Activated CD4-positive, alpha-beta memory T cell treated with anti-CD3 and anti-CD28 coated beads, Interleukin-2, amount 10 ng/mL, durations not matched to agents 7 days and 5 days (primary cell): ENCODE results near the gene CSMD2. TPM values are rescaled to one million over a fixed set of nuclear protein-coding genes. Genes with fewer than 3 reads are reported as not detected.
A peak's percentile ranks its signal among the peaks of the same experiment; 100 is the strongest.

Experiments
- CTCF ChIA-PET: fragments of 350-600 bp; sonication (Branson Sonifier 250); formaldehyde crosslinking; loops from one replicate; lab custom pipeline; 2021; ENCODE audit warnings: antibody characterized with exemption, inconsistent platforms; lab: Charles Lee
- POLR2A ChIA-PET: fragments of 350-600 bp; sonication (Branson Sonifier 250); formaldehyde crosslinking; loops from one replicate; lab custom pipeline; 2021; ENCODE audit warnings: antibody characterized with exemption; lab: Charles Lee
- DNase-seq: peaks from one replicate; pipeline ENCODE4 v3.0.0-alpha.2; 2020
- H3K27ac Mint-ChIP-seq: one replicate; pipeline ENCODE4 v1.8.0; 2021; ENCODE audit warnings: mild to moderate bottlenecking, mixed read lengths
- H3K27me3 Mint-ChIP-seq: one replicate; pipeline ENCODE4 v1.8.0; 2021; ENCODE audit warnings: mixed read lengths
- H3K36me3 Mint-ChIP-seq: one replicate; pipeline ENCODE4 v1.8.0; 2021; ENCODE audit warnings: low read depth, mixed read lengths
- H3K4me1 Mint-ChIP-seq: one replicate; pipeline ENCODE4 v1.8.0; 2021; ENCODE audit warnings: mixed read lengths
- H3K4me3 Mint-ChIP-seq: one replicate; pipeline ENCODE4 v1.8.0; 2021; ENCODE audit warnings: mild to moderate bottlenecking, mixed read lengths
- H3K9me3 Mint-ChIP-seq: one replicate; pipeline ENCODE4 v1.8.0; 2021; ENCODE audit warnings: mixed read lengths
- total RNA-seq, 2 experiments: library from RNA; stranded (reverse); gene quantifications; one replicate each; pipeline ENCODE4 v1.2.3, GENCODE V29; 2021

Gene CSMD2
- total RNA-seq, 2 experiments from 2014 or later = not detected

DNA sequence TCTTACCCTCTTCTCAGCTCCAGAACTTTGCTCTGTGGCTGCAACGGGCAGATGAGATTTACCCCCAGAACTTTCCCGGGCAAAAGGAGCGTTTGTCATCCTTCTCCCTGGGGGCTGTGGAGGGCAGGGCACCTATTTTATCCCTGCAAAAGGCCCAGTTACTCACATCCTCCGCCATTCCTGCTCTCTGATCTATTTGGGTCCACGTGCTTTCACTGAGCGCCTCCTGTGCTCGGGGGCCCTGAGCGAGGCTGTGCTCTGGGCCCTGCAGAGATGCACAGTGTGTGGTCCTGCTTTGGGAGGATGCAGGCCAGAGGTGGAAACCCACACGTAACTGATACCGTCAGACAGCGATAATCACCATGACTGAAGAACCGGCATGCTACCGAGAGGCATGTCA is 2.4 kb upstream of the CSMD2 start:
- ChIA-PET CTCF (no interaction called here), POLR2A (no interaction called here)
- peaks cover 49% of the 10 kb centered on the region for H3K27me3 Mint-ChIP-seq
- no peak for DNase-seq
- peaks cover 7% of the 10 kb centered on the region for H3K4me1 Mint-ChIP-seq
- no peak overlapping the region for H3K27ac Mint-ChIP-seq
- no peak overlapping the region for H3K4me3 Mint-ChIP-seq
- H3K9me3 Mint-ChIP-seq = no peaks in the 10 kb centered on the region
- no peaks in the 10 kb centered on the region for H3K36me3 Mint-ChIP-seq

DNA sequence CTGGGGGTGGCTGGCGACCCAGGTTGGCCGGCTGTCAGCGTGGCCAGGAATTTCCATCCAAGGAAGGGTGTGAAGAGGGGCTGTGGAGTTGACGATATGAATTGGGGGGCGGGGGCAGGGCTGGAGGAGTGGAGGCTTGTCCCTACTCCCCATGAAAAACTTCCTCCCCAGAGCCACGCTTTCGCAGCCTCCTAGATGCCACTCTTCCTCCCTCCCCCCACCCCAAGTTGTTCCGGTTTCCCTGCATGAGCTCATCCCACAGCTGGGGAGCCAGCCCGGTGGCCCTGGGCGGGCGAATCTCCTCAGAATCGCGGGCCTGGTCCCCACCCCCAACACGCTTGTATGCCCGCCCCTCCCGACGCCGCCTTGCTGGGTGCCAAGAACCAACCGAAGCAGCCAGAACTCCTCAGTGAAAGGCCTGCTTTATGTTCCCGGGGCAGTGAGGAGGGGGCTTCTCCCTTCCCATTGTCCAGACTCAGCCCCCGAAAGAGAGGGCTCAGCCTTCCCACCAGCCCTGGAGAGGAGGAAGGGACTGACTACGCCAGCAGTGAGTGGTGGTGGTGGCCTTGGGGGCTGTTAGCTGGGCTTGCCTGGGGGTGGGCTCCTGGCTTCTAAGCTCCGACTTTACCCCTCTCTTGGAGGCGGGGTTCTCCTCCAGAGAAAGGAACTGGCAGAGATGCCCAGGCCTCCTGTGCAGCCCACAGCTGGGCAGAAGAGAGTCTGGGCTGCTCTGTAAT is 1.8 kb upstream of the CSMD2 start:
- no peak for DNase-seq
- ChIA-PET CTCF (no interaction called here), POLR2A (no interaction called here)
- no peak overlapping the region for H3K27ac Mint-ChIP-seq
- H3K9me3 Mint-ChIP-seq = no peaks in the 10 kb centered on the region
- H3K27me3 Mint-ChIP-seq = peaks cover 53% of the 10 kb centered on the region
- H3K4me1 Mint-ChIP-seq = peaks cover 7% of the 10 kb centered on the region
- no peaks in the 10 kb centered on the region for H3K36me3 Mint-ChIP-seq
- H3K4me3 Mint-ChIP-seq = no peak overlapping the region

DNA sequence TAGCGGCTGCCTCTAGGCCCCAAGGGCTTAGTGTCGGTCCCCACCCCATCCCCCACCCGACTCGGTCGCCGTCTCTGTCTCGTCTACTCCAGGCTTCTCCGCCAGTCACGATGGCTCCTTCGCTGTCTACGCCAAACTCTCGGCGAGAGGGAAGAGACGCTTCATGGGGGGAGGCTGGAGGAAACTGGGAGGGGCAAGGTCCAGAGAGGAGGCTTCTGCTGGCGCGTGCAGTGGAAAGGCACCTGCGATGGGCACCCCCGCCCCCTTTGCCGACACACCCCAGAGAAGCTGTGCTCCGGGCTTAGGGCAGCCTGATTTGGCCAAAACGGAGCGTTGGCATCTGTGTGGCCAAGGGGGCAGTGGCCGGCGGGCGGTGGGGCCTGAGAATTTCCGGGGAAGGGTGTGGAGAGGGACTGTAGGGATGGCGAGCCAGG is 1.2 kb upstream of the CSMD2 start:
- peaks cover 7% of the 10 kb centered on the region for H3K4me1 Mint-ChIP-seq
- ChIA-PET POLR2A (no interaction called here), CTCF (no interaction called here)
- H3K27ac Mint-ChIP-seq = no peak overlapping the region
- peaks cover 58% of the 10 kb centered on the region for H3K27me3 Mint-ChIP-seq
- no peak overlapping the region for H3K4me3 Mint-ChIP-seq
- no peaks in the 10 kb centered on the region for H3K36me3 Mint-ChIP-seq
- no peak for DNase-seq
- no peaks in the 10 kb centered on the region for H3K9me3 Mint-ChIP-seq

- H3K27me3 Mint-ChIP-seq = peaks cover 59% of the 10 kb centered on the region
- no peak overlapping the region for H3K4me3 Mint-ChIP-seq
- no peaks in the 10 kb centered on the region for H3K9me3 Mint-ChIP-seq
- no peak overlapping the region for H3K27ac Mint-ChIP-seq
- no peak for DNase-seq
- ChIA-PET CTCF (no interaction called here), POLR2A (no interaction called here)
- H3K4me1 Mint-ChIP-seq = peaks cover 7% of the 10 kb centered on the region
- H3K36me3 Mint-ChIP-seq = no peaks in the 10 kb centered on the region
These were observed 442 bp upstream of the CSMD2 start for GRCh38 chr1:34165422-34165921.

DNA sequence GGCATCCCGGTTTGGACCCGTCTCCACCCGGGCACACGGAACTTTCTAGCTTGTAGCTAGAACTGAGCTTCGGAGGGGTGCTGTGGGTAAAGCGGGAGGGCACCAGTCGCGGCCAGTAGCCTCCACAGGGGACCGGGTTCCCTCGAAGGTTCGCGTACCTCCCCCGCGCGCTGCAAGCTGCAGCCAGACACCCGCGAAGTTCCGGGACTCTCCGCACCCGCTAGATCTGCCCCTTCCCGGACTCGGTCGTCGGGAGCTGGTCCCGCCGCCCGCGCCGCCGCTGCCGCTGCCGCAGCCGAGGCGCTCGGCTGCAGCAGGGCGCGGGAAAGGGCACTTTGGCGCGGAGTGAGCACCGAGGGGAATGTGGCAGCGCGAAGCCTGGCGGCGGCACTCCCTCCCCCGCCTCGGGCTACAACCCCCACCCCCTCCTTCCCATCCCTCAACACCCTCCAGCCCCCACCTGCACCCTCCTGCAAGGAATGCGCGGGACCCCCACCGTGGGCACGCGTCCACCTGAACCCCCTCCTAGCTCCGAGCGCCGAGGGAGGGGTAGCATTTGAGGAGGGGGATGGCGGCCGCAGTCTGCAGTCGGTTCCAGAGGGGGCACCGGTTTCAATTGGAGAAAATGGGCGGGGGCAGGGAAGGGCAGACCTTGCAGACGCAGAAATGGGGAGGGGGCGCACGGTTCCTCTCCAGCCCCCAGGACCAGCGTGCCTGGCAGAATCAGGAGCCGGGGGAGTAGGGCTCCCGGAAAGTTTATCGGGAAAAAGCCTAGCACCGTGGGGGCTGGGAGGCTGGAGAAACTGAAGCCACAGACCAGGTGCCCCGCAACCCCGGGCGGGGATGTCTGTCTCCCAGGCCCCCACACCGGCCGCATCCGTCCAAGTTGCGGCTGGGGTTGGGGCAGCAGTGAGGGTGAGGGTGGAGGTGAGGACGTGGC is 968 bp downstream of the CSMD2 start:
- no peak for DNase-seq
- Mint-ChIP-seq H3K36me3 (no peaks in the 10 kb centered on the region), H3K9me3 (no peaks in the 10 kb centered on the region), H3K4me1 (peaks cover 7% of the 10 kb centered on the region), H3K4me3 (peak overlapping the region; percentile 48), H3K27ac (no peak overlapping the region), H3K27me3 (peaks cover 60% of the 10 kb centered on the region)
- CTCF ChIA-PET = interaction anchor here (0.8 to 1.7 kb wide), 2 partner anchors 531 to 533 kb away, joined by 3 to 12 read pairs; no protein-coding TSS in a partner anchor
- POLR2A ChIA-PET = interaction anchor here (0.8 kb wide), 1 partner anchor 12 kb away, joined by 3 read pairs; the partner anchor contains the start of gene C1orf94

DNA sequence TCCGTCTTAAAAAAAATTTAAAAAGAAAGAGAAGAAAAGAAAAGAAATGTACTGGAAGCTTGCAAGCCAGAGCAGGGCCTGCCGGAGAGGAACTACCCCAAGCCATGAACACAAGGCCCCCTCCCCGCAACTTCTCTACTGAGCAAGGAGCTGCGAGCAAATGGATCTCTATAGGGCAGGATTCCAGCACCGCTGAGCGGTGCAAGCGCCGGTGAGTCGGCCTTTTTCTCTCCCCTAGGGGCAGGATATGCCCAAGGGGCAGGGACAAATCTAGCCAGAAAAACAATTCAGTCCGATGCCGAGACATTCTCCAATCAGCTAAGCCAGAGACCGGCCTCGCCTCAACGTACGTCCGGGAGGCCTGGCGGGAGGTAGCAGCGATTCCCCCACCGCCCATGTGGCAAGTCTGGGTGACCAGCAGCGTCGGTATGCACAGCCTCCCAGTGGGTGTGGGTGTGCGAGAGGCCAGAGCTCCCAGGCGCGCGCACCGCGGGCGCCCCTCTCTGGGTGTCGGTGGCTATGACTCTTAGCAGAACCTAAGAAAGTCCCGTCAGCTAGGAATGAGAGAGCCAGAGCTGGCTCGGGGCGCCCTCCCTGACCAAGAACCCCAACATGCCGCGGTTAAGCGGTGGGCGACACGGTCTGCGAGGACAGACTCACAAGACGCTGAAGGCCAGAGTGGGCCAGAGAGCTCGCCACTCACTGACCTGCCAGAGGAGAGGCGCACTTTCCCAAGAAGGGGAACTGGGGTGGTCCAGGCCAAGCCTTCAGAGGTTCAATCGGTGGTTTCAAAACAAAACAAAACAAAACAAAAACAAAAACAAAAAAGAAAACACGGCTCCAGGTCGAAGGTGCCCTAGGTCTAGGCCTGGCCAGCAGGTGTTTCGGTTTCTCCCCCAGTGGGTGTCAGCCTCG is 1.9 kb downstream of the CSMD2 start:
- ChIA-PET CTCF (interaction anchor here (0.8 to 1.7 kb wide), 3 partner anchors 49 to 532 kb away, joined by 3 to 12 read pairs (median 3); no protein-coding TSS in a partner anchor), POLR2A (no interaction called here)
- peak; percentile 31 for DNase-seq
- Mint-ChIP-seq H3K9me3 (no peaks in the 10 kb centered on the region), H3K4me1 (peaks cover 7% of the 10 kb centered on the region), H3K27ac (no peak overlapping the region), H3K4me3 (peak overlapping the region; percentile 48), H3K27me3 (peaks cover 54% of the 10 kb centered on the region), H3K36me3 (no peaks in the 10 kb centered on the region)

DNA sequence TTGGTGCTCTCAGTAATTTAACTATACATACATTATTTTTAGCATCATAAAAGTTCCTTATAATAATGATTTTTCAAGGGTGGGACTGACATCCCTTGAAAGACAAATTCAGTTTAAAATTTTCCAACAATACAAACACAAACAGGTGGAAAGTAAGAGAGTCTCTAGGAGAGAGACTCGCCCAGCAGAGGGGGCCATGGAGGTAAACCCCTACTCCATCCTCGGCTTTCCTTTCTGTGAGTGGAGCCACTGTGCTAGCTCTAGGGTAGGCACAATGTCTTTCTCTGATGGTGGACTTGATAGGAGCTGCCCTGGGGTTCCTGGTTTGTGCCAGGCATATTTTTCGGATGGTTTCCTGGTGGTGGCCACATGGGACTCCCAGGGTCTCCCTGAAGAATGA is 8.3 kb downstream of the CSMD2 start:
- Mint-ChIP-seq H3K27ac (no peak overlapping the region), H3K4me3 (no peak overlapping the region), H3K9me3 (no peaks in the 10 kb centered on the region), H3K36me3 (no peaks in the 10 kb centered on the region), H3K27me3 (peaks cover 11% of the 10 kb centered on the region), H3K4me1 (no peaks in the 10 kb centered on the region)
- ChIA-PET POLR2A (no interaction called here), CTCF (no interaction called here)
- DNase-seq = no peak

- POLR2A ChIA-PET = no interaction called here
- H3K27me3 Mint-ChIP-seq = peaks cover 3% of the 10 kb centered on the region
- DNase-seq = no peak
- H3K9me3 Mint-ChIP-seq = no peaks in the 10 kb centered on the region
- H3K4me3 Mint-ChIP-seq = no peak overlapping the region
- no peak overlapping the region for H3K27ac Mint-ChIP-seq
- no peaks in the 10 kb centered on the region for H3K4me1 Mint-ChIP-seq
- H3K36me3 Mint-ChIP-seq = no peaks in the 10 kb centered on the region
- CTCF ChIA-PET = no interaction called here
These were observed 9.2 kb downstream of the CSMD2 start for GRCh38 chr1:34155860-34156259.

- no peaks in the 10 kb centered on the region for H3K27me3 Mint-ChIP-seq
- H3K36me3 Mint-ChIP-seq = no peaks in the 10 kb centered on the region
- CTCF ChIA-PET = no interaction called here
- no peak for DNase-seq
- no peaks in the 10 kb centered on the region for H3K9me3 Mint-ChIP-seq
- no peak overlapping the region for H3K4me3 Mint-ChIP-seq
- no peak overlapping the region for H3K27ac Mint-ChIP-seq
- H3K4me1 Mint-ChIP-seq = no peaks in the 10 kb centered on the region
- POLR2A ChIA-PET = no interaction called here
These were observed 11.8 kb downstream of the CSMD2 start for GRCh38 chr1:34153246-34153645.

- Mint-ChIP-seq H3K27me3 (no peaks in the 10 kb centered on the region), H3K9me3 (no peaks in the 10 kb centered on the region), H3K4me3 (no peak overlapping the region), H3K36me3 (no peaks in the 10 kb centered on the region), H3K4me1 (no peaks in the 10 kb centered on the region), H3K27ac (no peak overlapping the region)
- no peak for DNase-seq
- POLR2A ChIA-PET = no interaction called here
- CTCF ChIA-PET = no interaction called here
These were observed 15.5 kb downstream of the CSMD2 start for GRCh38 chr1:34149501-34149900.

- CTCF ChIA-PET = no interaction called here
- H3K4me3 Mint-ChIP-seq = no peak overlapping the region
- no peak overlapping the region for H3K27ac Mint-ChIP-seq
- no peaks in the 10 kb centered on the region for H3K4me1 Mint-ChIP-seq
- no peaks in the 10 kb centered on the region for H3K27me3 Mint-ChIP-seq
- DNase-seq = no peak
- no peaks in the 10 kb centered on the region for H3K36me3 Mint-ChIP-seq
- POLR2A ChIA-PET = no interaction called here
- no peaks in the 10 kb centered on the region for H3K9me3 Mint-ChIP-seq
These were observed 17.7 kb downstream of the CSMD2 start for GRCh38 chr1:34147301-34147700.

- ChIA-PET CTCF (no interaction called here), POLR2A (no interaction called here)
- no peaks in the 10 kb centered on the region for H3K9me3 Mint-ChIP-seq
- H3K4me1 Mint-ChIP-seq = no peaks in the 10 kb centered on the region
- H3K27me3 Mint-ChIP-seq = peaks cover 1% of the 10 kb centered on the region
- H3K4me3 Mint-ChIP-seq = no peak overlapping the region
- no peaks in the 10 kb centered on the region for H3K36me3 Mint-ChIP-seq
- no peak for DNase-seq
- H3K27ac Mint-ChIP-seq = no peak overlapping the region
These were observed 20.3 kb downstream of the CSMD2 start for GRCh38 chr1:34144766-34145165.
